ENCODE measurements around the gene NR2F1-AS1. TPM values are rescaled to one million over a fixed set of nuclear protein-coding genes. Genes with fewer than 3 reads are reported as not detected.

Gene NR2F1-AS1
- total and polyA plus RNA-seq, 2 experiments from 2014 or later = 0.59 to 4.5 TPM

GRCh38 chr5:93417490-93417889 is 163.5 kb downstream of the NR2F1-AS1 start:
- Mint-ChIP-seq H3K4me1 (peaks cover 32% of the 10 kb centered on the region), H3K27ac (no peak overlapping the region; the same call in 1 of the 2 replicates), H3K9me3 (no peaks in the 10 kb centered on the region; the same call in 2 of the 3 replicates), H3K27me3 (ENCODE audit: insufficient read depth, low read depth, poor library complexity) (peaks cover 3% of the 10 kb centered on the region), H3K36me3 (ENCODE audit: low read depth) (no peaks in the 10 kb centered on the region), H3K4me3 (no peak overlapping the region)
- Histone ChIP-seq H3K36me3 (ENCODE audit: insufficient read depth) (no peaks in the 10 kb centered on the region), H3K4me2 (no peak overlapping the region), H4K20me1 (replicated peaks; ENCODE audit: insufficient read depth) (no peaks in the 10 kb centered on the region), H3K27ac (ENCODE audit: low read depth) (no peak overlapping the region), H3K79me2 (replicated peaks; ENCODE audit: insufficient read depth) (no peaks in the 10 kb centered on the region), H3K9me2 (ENCODE audit: insufficient read depth) (no peaks in the 10 kb centered on the region), H3K4me3 (no peak overlapping the region), H3K4me1 (ENCODE audit: insufficient read depth) (peaks cover 22% of the 10 kb centered on the region), H3F3A (replicated peaks; ENCODE audit: low read depth) (no peaks in the 10 kb centered on the region; the same call in 1 of the 2 replicates), H2AFZ (no peak overlapping the region), H3K27me3 (ENCODE audit: insufficient read depth) (no peaks in the 10 kb centered on the region)
- DNase-seq (ENCODE audit: low spot score) (no peak), ATAC-seq (no peak)
- TF ChIP-seq, protein P1, sequence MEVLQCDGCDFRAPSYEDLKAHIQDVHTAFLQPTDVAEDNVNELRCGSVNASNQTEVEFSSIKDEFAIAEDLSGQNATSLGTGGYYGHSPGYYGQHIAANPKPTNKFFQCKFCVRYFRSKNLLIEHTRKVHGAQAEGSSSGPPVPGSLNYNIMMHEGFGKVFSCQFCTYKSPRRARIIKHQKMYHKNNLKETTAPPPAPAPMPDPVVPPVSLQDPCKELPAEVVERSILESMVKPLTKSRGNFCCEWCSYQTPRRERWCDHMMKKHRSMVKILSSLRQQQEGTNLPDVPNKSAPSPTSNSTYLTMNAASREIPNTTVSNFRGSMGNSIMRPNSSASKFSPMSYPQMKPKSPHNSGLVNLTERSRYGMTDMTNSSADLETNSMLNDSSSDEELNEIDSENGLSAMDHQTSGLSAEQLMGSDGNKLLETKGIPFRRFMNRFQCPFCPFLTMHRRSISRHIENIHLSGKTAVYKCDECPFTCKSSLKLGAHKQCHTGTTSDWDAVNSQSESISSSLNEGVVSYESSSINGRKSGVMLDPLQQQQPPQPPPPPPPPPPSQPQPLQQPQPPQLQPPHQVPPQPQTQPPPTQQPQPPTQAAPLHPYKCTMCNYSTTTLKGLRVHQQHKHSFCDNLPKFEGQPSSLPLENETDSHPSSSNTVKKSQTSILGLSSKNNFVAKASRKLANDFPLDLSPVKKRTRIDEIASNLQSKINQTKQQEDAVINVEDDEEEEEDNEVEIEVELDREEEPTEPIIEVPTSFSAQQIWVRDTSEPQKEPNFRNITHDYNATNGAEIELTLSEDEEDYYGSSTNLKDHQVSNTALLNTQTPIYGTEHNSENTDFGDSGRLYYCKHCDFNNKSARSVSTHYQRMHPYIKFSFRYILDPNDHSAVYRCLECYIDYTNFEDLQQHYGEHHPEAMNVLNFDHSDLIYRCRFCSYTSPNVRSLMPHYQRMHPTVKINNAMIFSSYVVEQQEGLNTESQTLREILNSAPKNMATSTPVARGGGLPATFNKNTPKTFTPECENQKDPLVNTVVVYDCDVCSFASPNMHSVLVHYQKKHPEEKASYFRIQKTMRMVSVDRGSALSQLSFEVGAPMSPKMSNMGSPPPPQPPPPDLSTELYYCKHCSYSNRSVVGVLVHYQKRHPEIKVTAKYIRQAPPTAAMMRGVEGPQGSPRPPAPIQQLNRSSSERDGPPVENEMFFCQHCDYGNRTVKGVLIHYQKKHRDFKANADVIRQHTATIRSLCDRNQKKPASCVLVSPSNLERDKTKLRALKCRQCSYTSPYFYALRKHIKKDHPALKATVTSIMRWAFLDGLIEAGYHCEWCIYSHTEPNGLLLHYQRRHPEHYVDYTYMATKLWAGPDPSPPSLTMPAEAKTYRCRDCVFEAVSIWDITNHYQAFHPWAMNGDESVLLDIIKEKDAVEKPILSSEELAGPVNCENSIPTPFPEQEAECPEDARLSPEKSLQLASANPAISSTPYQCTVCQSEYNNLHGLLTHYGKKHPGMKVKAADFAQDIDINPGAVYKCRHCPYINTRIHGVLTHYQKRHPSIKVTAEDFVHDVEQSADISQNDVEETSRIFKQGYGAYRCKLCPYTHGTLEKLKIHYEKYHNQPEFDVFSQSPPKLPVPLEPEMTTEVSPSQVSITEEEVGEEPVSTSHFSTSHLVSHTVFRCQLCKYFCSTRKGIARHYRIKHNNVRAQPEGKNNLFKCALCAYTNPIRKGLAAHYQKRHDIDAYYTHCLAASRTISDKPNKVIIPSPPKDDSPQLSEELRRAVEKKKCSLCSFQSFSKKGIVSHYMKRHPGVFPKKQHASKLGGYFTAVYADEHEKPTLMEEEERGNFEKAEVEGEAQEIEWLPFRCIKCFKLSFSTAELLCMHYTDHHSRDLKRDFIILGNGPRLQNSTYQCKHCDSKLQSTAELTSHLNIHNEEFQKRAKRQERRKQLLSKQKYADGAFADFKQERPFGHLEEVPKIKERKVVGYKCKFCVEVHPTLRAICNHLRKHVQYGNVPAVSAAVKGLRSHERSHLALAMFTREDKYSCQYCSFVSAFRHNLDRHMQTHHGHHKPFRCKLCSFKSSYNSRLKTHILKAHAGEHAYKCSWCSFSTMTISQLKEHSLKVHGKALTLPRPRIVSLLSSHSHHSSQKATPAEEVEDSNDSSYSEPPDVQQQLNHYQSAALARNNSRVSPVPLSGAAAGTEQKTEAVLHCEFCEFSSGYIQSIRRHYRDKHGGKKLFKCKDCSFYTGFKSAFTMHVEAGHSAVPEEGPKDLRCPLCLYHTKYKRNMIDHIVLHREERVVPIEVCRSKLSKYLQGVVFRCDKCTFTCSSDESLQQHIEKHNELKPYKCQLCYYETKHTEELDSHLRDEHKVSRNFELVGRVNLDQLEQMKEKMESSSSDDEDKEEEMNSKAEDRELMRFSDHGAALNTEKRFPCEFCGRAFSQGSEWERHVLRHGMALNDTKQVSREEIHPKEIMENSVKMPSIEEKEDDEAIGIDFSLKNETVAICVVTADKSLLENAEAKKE (CRISPR knock-in tag; IDR thresholded peaks at IDR 0.05) = no peak
- TF ChIP-seq NANOG (IDR thresholded peaks at IDR 0.05; ENCODE audit: borderline replicate concordance) = no peak
- TF ChIP-seq EZH2phosphoT487 (IDR thresholded peaks at IDR 0.05; ENCODE audit: unreplicated experiment) = no peak
- TF ChIP-seq ZNF331 (CRISPR knock-in tag; IDR thresholded peaks at IDR 0.05; ENCODE audit: low read depth) = no peak
- no peak for TF ChIP-seq CTCF (conservative IDR thresholded peaks at IDR 0.05; ENCODE audit: low read depth in 2 of 2)
- TF ChIP-seq JUNB (IDR thresholded peaks at IDR 0.05; ENCODE audit: unreplicated experiment) = no peak
